IMR-90 (cell line): ENCODE measurements around the gene RYR3. TPM values are rescaled to one million over a fixed set of nuclear protein-coding genes. Genes with fewer than 3 reads are reported as not detected.

Experiments used
- ATAC-seq: fragments of 200-7000 bp; cut with Tn5 transposase; 2 replicates; pipeline ENCODE4 v1.9.1; 2020; ENCODE audit warnings: low read depth, mild to moderate bottlenecking, moderate library complexity
- BruUV-seq: library from RNA; stranded (reverse); fragments of 400-500 nt; replicated peaks from 2 replicates; lab custom pipeline; 2021; lab: Mats Ljungman, UMichigan
- CTCF ChIA-PET: fragments of 300-600 bp; formaldehyde crosslinking; extraction: SDS; loops from one replicate; lab custom pipeline; 2021; ENCODE audit warnings: antibody characterized with exemption; lab: Yijun Ruan, JAX
- POLR2A ChIA-PET: fragments of 300-600 bp; sonication (Branson Sonifier 250); formaldehyde crosslinking; loops from one replicate; lab custom pipeline; 2022; ENCODE audit warnings: antibody characterized with exemption; ENCODE audit not compliant: unreplicated experiment; lab: Charles Lee
- DNase-seq: peaks from one replicate; pipeline ENCODE4 v3.0.0; 2013
- H2AFZ ChIP-seq: replicated peaks from 2 replicates; pipeline ENCODE3; 2013; ENCODE audit warnings: low read length, mild to moderate bottlenecking; ENCODE audit not compliant: poor library complexity
- H2AK5ac ChIP-seq: 2 replicates; pipeline ENCODE4 v1.6.1; 2013; ENCODE audit warnings: low read depth, low read length, inconsistent platforms
- H2AK9ac ChIP-seq: replicated peaks from 2 replicates; pipeline ENCODE3; 2013; ENCODE audit warnings: mild to moderate bottlenecking, low read depth, low read length, moderate library complexity; ENCODE audit not compliant: poor library complexity
- H2BK120ac ChIP-seq: 2 replicates; pipeline ENCODE4 v1.6.1; 2013; ENCODE audit warnings: low read depth, low read length, inconsistent platforms
- H2BK15ac ChIP-seq: 3 replicates; pipeline ENCODE4 v1.6.1; 2013; ENCODE audit warnings: low read depth, low read length, inconsistent platforms
- H2BK20ac ChIP-seq: 2 replicates; pipeline ENCODE4 v1.6.1; 2013; ENCODE audit warnings: low read depth, mild to moderate bottlenecking, inconsistent platforms, low read length, moderate library complexity
- H2BK5ac ChIP-seq: 2 replicates; pipeline ENCODE4 v1.6.1; 2013; ENCODE audit warnings: mild to moderate bottlenecking, low read depth, low read length, inconsistent platforms; ENCODE audit not compliant: poor library complexity, severe bottlenecking
- H3K14ac ChIP-seq: replicated peaks from 2 replicates; pipeline ENCODE4 v1.6.1; 2013; ENCODE audit warnings: low read depth, low read length, inconsistent platforms
- H3K18ac ChIP-seq: 2 replicates; pipeline ENCODE4 v1.6.1; 2013; ENCODE audit warnings: low read depth, low read length, control low read depth
- H3K23ac ChIP-seq: 2 replicates; pipeline ENCODE4 v1.6.1; 2013; ENCODE audit warnings: low read depth, low read length, inconsistent platforms
- H3K27ac ChIP-seq: 2 replicates; pipeline ENCODE4 v1.5.1; 2013; ENCODE audit warnings: mild to moderate bottlenecking, control low read depth, low read length; ENCODE audit not compliant: insufficient read depth
- H3K27me3 ChIP-seq: 2 replicates; pipeline ENCODE4 v1.6.1; 2013; ENCODE audit warnings: low read length; ENCODE audit not compliant: control insufficient read depth, insufficient read depth
- H3K36me3 ChIP-seq: 2 replicates; pipeline ENCODE4 v1.6.1; 2013; ENCODE audit warnings: low read length, mixed read lengths; ENCODE audit not compliant: control insufficient read depth, insufficient read depth
- H3K4ac ChIP-seq: 2 replicates; pipeline ENCODE4 v1.6.1; 2013; ENCODE audit warnings: low read depth, low read length, inconsistent platforms
- H3K4me1 ChIP-seq: 2 replicates; pipeline ENCODE4 v1.6.1; 2013; ENCODE audit warnings: low read length, mixed read lengths; ENCODE audit not compliant: control insufficient read depth, insufficient read depth
- H3K4me2 ChIP-seq: 2 replicates; pipeline ENCODE4 v1.6.1; 2013; ENCODE audit warnings: low read depth, mild to moderate bottlenecking, control low read depth, low read length, moderate library complexity
- H3K4me3 ChIP-seq: 2 replicates; pipeline ENCODE4 v1.5.1; 2013; ENCODE audit warnings: low read depth, mild to moderate bottlenecking, control low read depth, low read length, moderate library complexity; ENCODE audit not compliant: insufficient read depth
- H3K56ac ChIP-seq: 2 replicates; pipeline ENCODE4 v1.6.1; 2013; ENCODE audit warnings: low read length, inconsistent platforms; ENCODE audit not compliant: insufficient read depth; ENCODE audit errors: extremely low read depth
- H3K79me1 ChIP-seq, 2 experiments: 2 replicates each; pipeline ENCODE4 v1.6.1; 2013; ENCODE audit warnings: low read length in 2 of 2, inconsistent platforms in 1 of 2, low read depth in 1 of 2
- H3K9ac ChIP-seq: 2 replicates; pipeline ENCODE4 v1.6.1; 2013; ENCODE audit warnings: low read depth, low read length, control low read depth
- H3K9me1 ChIP-seq: 2 replicates; pipeline ENCODE4 v1.6.1; 2013; ENCODE audit warnings: low read length, inconsistent platforms; ENCODE audit not compliant: insufficient read depth
- H3K9me3 ChIP-seq: 2 replicates; pipeline ENCODE4 v1.6.1; 2013; ENCODE audit warnings: low read length; ENCODE audit not compliant: control insufficient read depth, insufficient read depth
- H4K20me1 ChIP-seq: 2 replicates; pipeline ENCODE4 v1.6.1; 2013; ENCODE audit warnings: low read length, inconsistent platforms; ENCODE audit not compliant: insufficient read depth
- H4K5ac ChIP-seq: 2 replicates; pipeline ENCODE4 v1.6.1; 2013; ENCODE audit warnings: mild to moderate bottlenecking, low read depth, low read length, control low read depth
- H4K8ac ChIP-seq, 2 experiments: 2 replicates each; pipeline ENCODE4 v1.6.1; 2013; ENCODE audit warnings: low read depth in 2 of 2, low read length in 2 of 2, control low read depth in 1 of 2, inconsistent platforms in 1 of 2
- H4K91ac ChIP-seq: 2 replicates; pipeline ENCODE4 v1.6.1; 2013; ENCODE audit warnings: low read depth, low read length, inconsistent platforms; ENCODE audit not compliant: insufficient read depth
- CEBPB ChIP-seq: IDR thresholded peaks from 2 replicates; pipeline ENCODE4 v1.6.1; 2012; ENCODE audit warnings: low read depth, low read length, improper control_type of control experiment
- CHD1 ChIP-seq: IDR thresholded peaks from 2 replicates; pipeline ENCODE4 v1.6.1; 2012; ENCODE audit warnings: low read depth, low read length, improper control_type of control experiment
- FOS ChIP-seq: fragments of 150-350 bp; IDR thresholded peaks from 2 replicates; pipeline ENCODE4 v1.6.1; 2016; ENCODE audit warnings: low read depth, low read length
- MAZ ChIP-seq: IDR thresholded peaks from 2 replicates; pipeline ENCODE4 v1.6.1; 2012; ENCODE audit warnings: low read depth, mild to moderate bottlenecking, low read length, improper control_type of control experiment, moderate library complexity, borderline replicate concordance
- MXI1 ChIP-seq: IDR thresholded peaks from 2 replicates; pipeline ENCODE4 v1.6.1; 2012; ENCODE audit warnings: low read depth, mild to moderate bottlenecking, low read length, moderate library complexity, borderline replicate concordance
- NFE2L2 ChIP-seq: fragments of 150-350 bp; IDR thresholded peaks from 2 replicates; pipeline ENCODE4 v1.6.1; 2016; ENCODE audit warnings: low read depth, mild to moderate bottlenecking, low read length
- POLR2A ChIP-seq: IDR thresholded peaks from 2 replicates; pipeline ENCODE4 v1.6.1; 2012; ENCODE audit warnings: mild to moderate bottlenecking, low read depth, low read length
- RAD21 ChIP-seq: IDR thresholded peaks from 2 replicates; pipeline ENCODE4 v1.6.1; 2012; ENCODE audit warnings: low read length, improper control_type of control experiment
- RCOR1 ChIP-seq: IDR thresholded peaks from 2 replicates; pipeline ENCODE4 v1.6.1; 2012; ENCODE audit warnings: mild to moderate bottlenecking, low read length, improper control_type of control experiment; ENCODE audit not compliant: insufficient replicate concordance
- RFX5 ChIP-seq: IDR thresholded peaks from 2 replicates; pipeline ENCODE4 v1.8.0; 2012; ENCODE audit warnings: low read depth, mild to moderate bottlenecking, low read length, moderate library complexity
- SMC3 ChIP-seq: fragments of 150-350 bp; IDR thresholded peaks from 2 replicates; pipeline ENCODE4 v1.6.1; 2016; ENCODE audit warnings: low read depth, mild to moderate bottlenecking, antibody characterized with exemption, low read length, moderate library complexity
- USF2 ChIP-seq: fragments of 150-350 bp; IDR thresholded peaks from 2 replicates; pipeline ENCODE4 v1.6.1; 2017; ENCODE audit warnings: mild to moderate bottlenecking, antibody characterized with exemption, low read length, low read depth
- WGBS, 2 experiments: methylation state at CpG; one replicate each; pipeline versions ENCODE4 v1.1.5 to v1.1.7; 2013; ENCODE audit warnings: missing lambda C conversion rate in 2 of 2; ENCODE audit not compliant: insufficient read length in 1 of 2; ENCODE audit errors: extremely low coverage in 2 of 2; 5-methylcytosine and 5-hydroxymethylcytosine counted together
- dilution Hi-C: fragments of 300-500 bp; cut with HindIII; formaldehyde crosslinking; loops from one replicate; pipeline ENCODE4 v1.14.3; 2018; ENCODE audit warnings: low sequenced_read_pairs; ENCODE audit not compliant: unreplicated experiment
- in situ Hi-C: fragments of 300-500 bp; cut with MboI; formaldehyde crosslinking; loops from 3 replicates; pipeline ENCODE4 v1.14.3; 2019; ENCODE audit warnings: low sequenced_read_pairs, inconsistent platforms, mixed read lengths
- intact Hi-C: fragments of 100-400 bp; cut with micrococcal nuclease; formaldehyde crosslinking; loops from 2 replicates; pipeline ENCODE4 v1.10.0; 2022
- polyA plus RNA-seq, 3 experiments: library from polyadenylated mRNA; depleted of rRNA; stranded (reverse); fragments of >200 nt; gene quantifications; 2 replicates each; pipeline ENCODE4 v1.2.3, GENCODE V29; 2012; ENCODE audit warnings: low replicate concordance in 1 of 3
- total RNA-seq: library from RNA; depleted of rRNA; stranded (reverse); fragments of >200 nt; gene quantifications from 2 replicates; pipeline ENCODE4 v1.2.3, GENCODE V29; 2012

RYR3 gene
- total and polyA plus RNA-seq, 2 of the 4 experiments (the other 2 are of a cell fraction) = 0.18 TPM; not detected in 1

GRCh38 chr15:33545866-33546265 is 235.1 kb downstream of the RYR3 start:
- no peak overlapping the region for H2AK5ac ChIP-seq
- dilution Hi-C loops = no loop called here

More at GRCh38 chr15:33545866-33546265, 235.1 kb downstream of the RYR3 start:
- H3K27ac ChIP-seq = no peak overlapping the region
- TF ChIP-seq RCOR1 = no peak
- no peak for TF ChIP-seq FOS
- TF ChIP-seq MAZ = no peak
- TF ChIP-seq RAD21 = no peak
- no peak for TF ChIP-seq CEBPB
- TF ChIP-seq SMC3 = no peak
- TF ChIP-seq RFX5 = no peak
- no peak for TF ChIP-seq POLR2A
- no peak for TF ChIP-seq NFE2L2
- TF ChIP-seq USF2 = no peak
- TF ChIP-seq MXI1 = no peak
- no peak for TF ChIP-seq CHD1
- no peak overlapping the region for H3K23ac ChIP-seq
- POLR2A ChIA-PET = no interaction called here
- CTCF ChIA-PET = no interaction called here
- no peak overlapping the region for H4K91ac ChIP-seq
- H3K9me1 ChIP-seq = no peaks in the 10 kb centered on the region
- no peak overlapping the region for H3K4me3 ChIP-seq
- H3K27me3 ChIP-seq = no peaks in the 10 kb centered on the region
- DNase-seq (no peak), ATAC-seq (no peak)
- H3K9ac ChIP-seq = no peak overlapping the region
- H3K56ac ChIP-seq = no peak overlapping the region
- no peak overlapping the region for H2BK5ac ChIP-seq
- H2BK15ac ChIP-seq = no peak overlapping the region
- WGBS, 2 experiments = no CpG with 5 or more reads among the region's 3 CpGs
- no peak overlapping the region for H2BK120ac ChIP-seq
- H4K8ac ChIP-seq = no peak overlapping the region
- BruUV-seq = no TSS peak
- H3K4ac ChIP-seq = no peak overlapping the region
- no peaks in the 10 kb centered on the region for H3K4me1 ChIP-seq
- H3K18ac ChIP-seq = no peak overlapping the region
- H2AFZ ChIP-seq = no peak overlapping the region
- no peaks in the 10 kb centered on the region for H3K79me1 ChIP-seq
- H2BK20ac ChIP-seq = no peak overlapping the region
- no peak overlapping the region for H3K4me2 ChIP-seq
- in situ Hi-C loops (no loop called here), intact Hi-C loops (no loop called here)
- no peaks in the 10 kb centered on the region for H3K9me3 ChIP-seq
- no peak overlapping the region for H2AK9ac ChIP-seq
- no peak overlapping the region for H3K14ac ChIP-seq
- no peak overlapping the region for H4K5ac ChIP-seq
- H4K20me1 ChIP-seq = no peaks in the 10 kb centered on the region
- no peaks in the 10 kb centered on the region for H3K36me3 ChIP-seq
